ENCODE measurements around the gene SLC44A3.
"Not testable (repeated sequence)": the region's sequence is repeated elsewhere in the genome, so short reads cannot be mapped to it uniquely, and the experiment has no call there.

SLC44A3 gene

DNA sequence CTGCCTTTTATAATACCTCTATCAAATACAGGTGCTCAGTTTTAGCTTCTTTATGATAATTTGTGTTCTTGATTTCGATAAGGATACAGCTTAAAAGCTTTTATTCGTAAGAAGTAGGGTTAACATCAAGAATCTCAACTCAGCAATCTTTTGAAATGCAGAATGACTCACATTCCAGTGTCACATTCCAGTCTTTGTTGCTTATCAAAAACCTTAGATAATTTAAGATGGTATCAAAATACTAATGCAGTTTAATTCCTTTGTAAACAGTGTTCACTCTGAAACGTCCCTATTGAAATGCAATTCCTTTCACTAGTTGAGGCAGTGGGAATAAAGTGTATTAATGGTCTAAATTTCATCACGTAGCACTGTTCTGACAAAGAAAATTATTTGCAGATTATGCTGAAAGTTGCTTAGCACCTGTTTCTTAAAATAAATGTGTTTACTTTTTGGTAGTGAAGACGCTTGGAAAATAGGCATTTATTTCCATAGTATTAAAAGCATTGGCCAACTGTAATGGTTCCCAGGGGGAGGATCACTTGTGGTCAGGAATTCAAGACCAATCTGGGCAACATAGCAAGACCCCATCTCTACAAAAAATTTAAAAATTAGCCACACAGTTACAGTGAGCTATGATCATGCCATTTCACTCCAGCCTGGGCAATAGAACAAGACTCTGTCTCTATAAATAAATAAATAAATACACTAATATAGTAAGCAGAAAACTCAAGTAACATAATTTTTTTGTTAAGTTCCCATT is 116.9 kb downstream of the SLC44A3 start:
- TF ChIP-seq CTCF (conservative IDR thresholded peaks at IDR 0.05; ENCODE audit: low read depth, low read length): no peak
- Histone ChIP-seq H3K4me1 (ENCODE audit: low read depth, poor library complexity, severe bottlenecking) (no peaks in the 10 kb centered on the region), H3K4me3 (IDR thresholded peaks at IDR 0.05; ENCODE audit: insufficient read depth, low read depth, low read length) (no peak overlapping the region), H3K27me3 (ENCODE audit: insufficient read depth, low read depth) (no peaks in the 10 kb centered on the region), H2AFZ (ENCODE audit: low read depth) (no peak overlapping the region), H3K79me2 (ENCODE audit: insufficient read depth, low read depth) (no peaks in the 10 kb centered on the region), H3K36me3 (ENCODE audit: insufficient read depth) (no peaks in the 10 kb centered on the region), H3K27ac (no peak overlapping the region), H4K20me1 (ENCODE audit: insufficient read depth) (no peaks in the 10 kb centered on the region), H3K4me2 (no peak overlapping the region), H3K9ac (no peak overlapping the region)

DNA sequence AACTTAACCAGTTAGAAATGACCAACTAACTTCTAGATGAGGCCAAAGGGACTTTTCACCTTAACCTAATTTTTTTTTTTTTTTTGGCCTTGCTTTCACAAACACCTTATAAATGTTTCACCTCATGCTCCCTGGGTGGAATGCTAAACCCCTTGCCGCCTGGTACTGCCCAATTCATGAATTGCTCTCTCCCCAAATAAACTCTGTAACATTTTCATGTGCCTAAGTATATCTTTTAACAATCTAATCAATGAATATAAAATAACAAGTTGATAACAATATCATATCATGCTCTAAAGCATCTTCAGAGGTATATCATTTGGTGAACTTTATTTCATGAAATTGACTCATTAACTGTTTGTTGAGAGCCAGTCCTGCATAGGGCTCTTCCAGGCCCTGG is 117.7 kb downstream of the SLC44A3 start:
- H3K79me2 ChIP-seq (ENCODE audit: insufficient read depth, low read depth): no peaks in the 10 kb centered on the region
- H3K4me2 ChIP-seq: no peak overlapping the region
- H3K4me3 ChIP-seq (IDR thresholded peaks at IDR 0.05; ENCODE audit: insufficient read depth, low read depth, low read length): no peak overlapping the region
- H3K9ac ChIP-seq: no peak overlapping the region
- H3K4me1 ChIP-seq (ENCODE audit: low read depth, poor library complexity, severe bottlenecking): no peaks in the 10 kb centered on the region
- TF ChIP-seq CTCF (conservative IDR thresholded peaks at IDR 0.05; ENCODE audit: low read depth, low read length): no peak
- no peak overlapping the region for H2AFZ ChIP-seq (ENCODE audit: low read depth)
- H4K20me1 ChIP-seq (ENCODE audit: insufficient read depth): no peaks in the 10 kb centered on the region
- no peaks in the 10 kb centered on the region for H3K36me3 ChIP-seq (ENCODE audit: insufficient read depth)
- H3K27me3 ChIP-seq (ENCODE audit: insufficient read depth, low read depth): no peaks in the 10 kb centered on the region
- H3K27ac ChIP-seq: no peak overlapping the region

DNA sequence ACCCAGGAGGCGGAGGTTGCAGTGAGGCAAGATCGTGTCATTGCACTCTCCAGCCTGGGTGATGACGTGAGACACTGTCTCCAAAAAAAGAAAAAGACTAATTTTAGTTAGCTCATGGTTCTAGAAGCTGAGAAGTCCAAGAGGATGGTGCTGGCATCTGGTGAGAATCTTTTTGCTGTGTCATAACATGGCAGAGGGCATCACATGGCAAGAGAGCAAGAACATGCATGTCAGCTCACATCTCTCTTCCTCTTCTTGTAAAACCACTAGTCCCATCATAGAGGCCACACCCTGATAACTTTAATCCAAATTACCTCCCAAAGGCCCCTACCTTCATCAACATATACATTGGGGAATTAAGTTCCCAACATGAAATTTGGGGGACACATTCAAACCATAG is 120.6 kb downstream of the SLC44A3 start:
- Histone ChIP-seq H3K27ac (no peak overlapping the region), H3K9ac (no peak overlapping the region), H2AFZ (ENCODE audit: low read depth) (no peak overlapping the region), H4K20me1 (ENCODE audit: insufficient read depth) (no peaks in the 10 kb centered on the region), H3K36me3 (ENCODE audit: insufficient read depth) (no peaks in the 10 kb centered on the region), H3K79me2 (ENCODE audit: insufficient read depth, low read depth) (no peaks in the 10 kb centered on the region), H3K27me3 (ENCODE audit: insufficient read depth, low read depth) (no peaks in the 10 kb centered on the region), H3K4me3 (IDR thresholded peaks at IDR 0.05; ENCODE audit: insufficient read depth, low read depth, low read length) (no peak overlapping the region), H3K4me1 (ENCODE audit: low read depth, poor library complexity, severe bottlenecking) (no peaks in the 10 kb centered on the region), H3K4me2 (no peak overlapping the region)
- TF ChIP-seq CTCF (conservative IDR thresholded peaks at IDR 0.05; ENCODE audit: low read depth, low read length): no peak

- not testable (repeated sequence) for H3K27ac ChIP-seq; H3K4me1 ChIP-seq (ENCODE audit: low read depth, poor library complexity, severe bottlenecking); H3K79me2 ChIP-seq (ENCODE audit: insufficient read depth, low read depth); H2AFZ ChIP-seq (ENCODE audit: low read depth); H3K4me3 ChIP-seq (IDR thresholded peaks at IDR 0.05; ENCODE audit: insufficient read depth, low read depth, low read length); H3K36me3 ChIP-seq (ENCODE audit: insufficient read depth); H4K20me1 ChIP-seq (ENCODE audit: insufficient read depth); H3K4me2 ChIP-seq; H3K9ac ChIP-seq; H3K27me3 ChIP-seq (ENCODE audit: insufficient read depth, low read depth)
These were observed 121.3 kb downstream of the SLC44A3 start for GRCh38 chr1:94941480-94941879.

Measured in KMS-11 (cell line).